NCI-H2081 treated with DMSO at 0.1 percent for 48 hours (cell line): Measurements from ENCODE around the gene IGFALS.

Experiments used
- DNase-seq: peaks from one replicate; lab custom pipeline; 2025; lab: John Stamatoyannopoulos, UW

IGFALS gene

GRCh38 chr16:1790261-1790610 lies 3.3 kb downstream of the IGFALS start:
- DNase-seq, result no peak

- DNase-seq, result no peak
These were observed 3.9 kb downstream of the IGFALS start for GRCh38 chr16:1789643-1790045.

GRCh38 chr16:1788708-1789100 lies 4.8 kb downstream of the IGFALS start:
- no peak for DNase-seq

- no peak for DNase-seq
These were observed 5.3 kb downstream of the IGFALS start for GRCh38 chr16:1788095-1788707.

- DNase-seq, result no peak
These were observed 6.0 kb downstream of the IGFALS start for GRCh38 chr16:1787322-1788094.

GRCh38 chr16:1787056-1787321 lies 6.5 kb downstream of the IGFALS start:
- DNase-seq, result no peak

- no peak for DNase-seq
These were observed 7.1 kb downstream of the IGFALS start for GRCh38 chr16:1786242-1787055.

GRCh38 chr16:1785846-1786170 lies 7.7 kb downstream of the IGFALS start:
- DNase-seq, result no peak

- DNase-seq, result no peak
These were observed 8.3 kb downstream of the IGFALS start for GRCh38 chr16:1784977-1785845.

- DNase-seq, result peak; percentile 100
These were observed 10.9 kb downstream of the IGFALS start, which contains the start of the genes NUBP2 and SPSB3 for GRCh38 chr16:1782408-1783264. Gene NUBP2 (plus strand): TSS chr16:1782960. CDS start chr16:1783021, 61 bp downstream. Gene SPSB3 (minus strand): TSS chr16:1782571. CDS start chr16:1781483, 1,088 bp downstream.

- DNase-seq, result no peak
These were observed 11.6 kb downstream of the IGFALS start for GRCh38 chr16:1781758-1782407.

- DNase-seq, result no peak
These were observed 12.3 kb downstream of the IGFALS start for GRCh38 chr16:1781254-1781653.

- no peak for DNase-seq
These were observed 12.8 kb downstream of the IGFALS start for GRCh38 chr16:1780677-1781072.

GRCh38 chr16:1779741-1780676 lies 13.5 kb downstream of the IGFALS start:
- DNase-seq, result no peak

GRCh38 chr16:1779234-1779701 lies 14.2 kb downstream of the IGFALS start:
- no peak for DNase-seq

- DNase-seq, result no peak
These were observed 15.0 kb downstream of the IGFALS start for GRCh38 chr16:1778200-1779179.

- DNase-seq, result no peak
These were observed 15.9 kb downstream of the IGFALS start for GRCh38 chr16:1777375-1778199.
